ENCODE data around the gene WNT3A.
"Not testable (repeated sequence)": the region's sequence is repeated elsewhere in the genome, so short reads cannot be mapped to it uniquely, and the experiment has no call there.

Gene WNT3A

GRCh38 chr1:227975583-227976283 is 31.1 kb upstream of the WNT3A start:
- H3K27me3 Mint-ChIP-seq; H3K27ac Mint-ChIP-seq; H3K4me1 Mint-ChIP-seq (ENCODE audit: low read depth in 2 of 2); H3K4me3 Mint-ChIP-seq; H3K36me3 Mint-ChIP-seq (ENCODE audit: insufficient read depth); H3K9me3 Mint-ChIP-seq; DNase-seq; ATAC-seq (replicated peaks): not testable (repeated sequence)

GRCh38 chr1:227987181-227987580 is 19.6 kb upstream of the WNT3A start:
- DNase-seq (no peak), ATAC-seq (replicated peaks) (no peak)
- H3K9me3 Mint-ChIP-seq = no peaks in the 10 kb centered on the region
- no peak overlapping the region for H3K4me3 Mint-ChIP-seq
- H3K36me3 Mint-ChIP-seq (ENCODE audit: insufficient read depth) = no peaks in the 10 kb centered on the region
- H3K27ac Mint-ChIP-seq = no peak overlapping the region
- H3K4me1 Mint-ChIP-seq (ENCODE audit: low read depth in 2 of 2) = no peaks in the 10 kb centered on the region
- peaks cover 39 to 41% of the 10 kb centered on the region in 2 donors for H3K27me3 Mint-ChIP-seq

DNA sequence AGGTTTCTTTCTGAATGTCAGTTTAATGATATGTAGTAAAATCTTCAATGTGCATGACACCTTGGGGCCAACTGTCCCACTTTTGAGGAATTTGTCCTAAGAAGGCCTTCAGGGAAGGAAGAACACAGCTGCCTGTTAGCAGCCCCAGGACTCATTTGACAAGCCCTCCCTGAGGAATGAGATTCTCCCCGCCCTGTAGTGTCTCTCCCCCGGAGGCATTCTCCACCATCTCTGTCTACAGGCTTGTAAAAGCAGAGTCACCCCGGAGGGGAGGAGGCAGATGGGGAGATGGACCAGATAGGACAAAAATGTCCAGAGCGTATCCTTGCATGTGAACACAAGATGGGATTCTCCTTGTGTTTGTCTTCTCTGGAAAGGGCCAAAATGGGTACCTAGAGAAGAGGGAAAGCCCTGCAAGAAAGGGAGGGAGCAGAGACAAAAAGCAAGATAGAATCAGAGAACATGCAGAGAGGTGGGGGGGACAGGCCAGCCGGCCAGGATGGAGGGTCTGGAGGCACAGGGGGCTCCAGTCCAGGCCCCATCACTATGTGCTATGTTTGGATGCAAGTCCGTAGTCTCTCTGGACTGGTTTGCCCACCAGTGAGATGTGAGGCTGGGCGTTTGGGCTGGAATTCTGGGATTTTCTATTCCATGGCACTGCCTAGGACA is 12.0 kb upstream of the WNT3A start:
- no peak for DNase-seq
- H3K27me3 Mint-ChIP-seq = peaks cover 13 to 42% of the 10 kb centered on the region in 2 donors
- no peak for ATAC-seq (replicated peaks)
- no peak overlapping the region for H3K27ac Mint-ChIP-seq
- H3K4me1 Mint-ChIP-seq (ENCODE audit: low read depth in 2 of 2) = no peaks in the 10 kb centered on the region
- H3K36me3 Mint-ChIP-seq (ENCODE audit: insufficient read depth) = no peaks in the 10 kb centered on the region
- no peak overlapping the region for H3K4me3 Mint-ChIP-seq
- peaks cover 4 to 7% of the 10 kb centered on the region in 2 donors for H3K9me3 Mint-ChIP-seq

DNA sequence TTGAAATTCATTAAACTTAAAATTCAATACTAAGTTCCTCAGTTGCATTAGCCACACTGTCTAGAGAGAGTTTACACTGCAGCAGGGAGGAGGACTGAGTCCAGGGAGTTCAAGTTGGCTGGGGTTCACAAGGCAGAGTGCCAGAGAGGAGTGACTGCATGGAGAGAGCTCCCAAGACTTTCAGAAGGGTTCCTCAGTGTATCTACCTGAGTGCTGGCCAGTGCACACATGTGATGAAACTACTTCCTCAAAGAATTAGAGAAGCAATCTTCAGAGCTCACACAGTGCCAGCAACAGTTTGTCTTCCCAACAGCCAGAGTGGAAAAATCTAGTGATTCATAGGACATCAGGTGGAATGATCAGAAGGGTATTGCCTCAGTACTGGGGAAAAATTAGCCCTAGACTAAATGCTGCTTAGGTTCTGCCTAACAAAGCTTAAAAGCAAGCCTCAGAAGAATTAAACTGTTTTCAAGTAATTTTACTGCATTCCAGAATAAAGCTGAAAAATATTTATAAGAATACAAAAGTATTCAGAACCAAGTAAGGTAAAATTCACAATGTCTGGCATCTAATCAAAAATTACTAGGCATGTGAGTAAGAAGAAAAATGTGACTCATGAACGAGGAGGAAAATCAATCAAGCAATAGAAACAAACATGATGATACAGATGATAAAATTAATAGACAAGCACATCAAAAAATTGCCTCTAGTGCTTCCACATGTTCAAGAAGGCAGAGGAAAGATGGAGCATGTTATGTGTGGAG is 10.4 kb upstream of the WNT3A start:
- peaks cover 5 to 42% of the 10 kb centered on the region in 2 donors for H3K27me3 Mint-ChIP-seq
- H3K36me3 Mint-ChIP-seq (ENCODE audit: insufficient read depth) = no peaks in the 10 kb centered on the region
- ATAC-seq (replicated peaks) (no peak), DNase-seq (no peak)
- no peaks in the 10 kb centered on the region for H3K4me1 Mint-ChIP-seq (ENCODE audit: low read depth in 2 of 2)
- H3K4me3 Mint-ChIP-seq = no peak overlapping the region
- H3K9me3 Mint-ChIP-seq = peaks cover 4 to 7% of the 10 kb centered on the region in 2 donors
- H3K27ac Mint-ChIP-seq = no peak overlapping the region

DNA sequence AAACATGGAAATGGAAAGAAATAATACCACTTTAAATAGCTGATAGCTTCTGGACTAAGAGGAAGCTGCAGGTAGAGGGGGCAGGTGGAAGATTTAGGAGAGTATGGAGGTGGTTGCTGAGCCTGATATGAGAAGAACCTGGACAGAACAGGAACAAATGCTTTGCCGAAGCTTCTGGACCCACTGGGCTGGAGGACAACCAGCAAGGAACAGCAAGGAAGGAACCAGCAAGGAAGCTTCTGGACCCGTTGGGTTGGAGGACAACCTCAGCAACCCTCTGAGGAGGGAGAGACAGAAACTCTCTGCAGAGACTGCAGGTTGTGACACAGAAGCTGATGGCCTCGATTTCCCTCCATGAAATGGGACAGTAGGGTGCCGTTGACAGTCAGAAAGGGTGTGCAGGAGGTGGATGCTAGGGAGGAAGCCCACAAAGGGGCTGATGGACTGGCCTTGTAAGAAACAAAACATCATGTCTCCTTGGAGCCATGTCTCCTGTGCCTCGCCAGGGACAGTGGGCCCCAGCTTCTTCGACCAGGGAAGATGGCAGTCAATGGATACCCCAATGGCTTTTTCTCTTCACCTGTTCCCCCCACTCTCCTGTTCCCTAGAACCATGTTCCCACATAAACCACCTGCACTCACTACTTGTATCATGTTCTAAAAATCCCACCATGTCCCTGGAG is 8.3 kb upstream of the WNT3A start:
- Mint-ChIP-seq H3K27me3 (peaks cover 22 to 64% of the 10 kb centered on the region in 2 donors), H3K36me3 (ENCODE audit: insufficient read depth) (no peaks in the 10 kb centered on the region), H3K27ac (no peak overlapping the region), H3K4me1 (ENCODE audit: low read depth in 2 of 2) (no peaks in the 10 kb centered on the region), H3K9me3 (peaks cover 4 to 7% of the 10 kb centered on the region in 2 donors), H3K4me3 (no peak overlapping the region)
- DNase-seq = no peak
- no peak for ATAC-seq (replicated peaks)

GRCh38 chr1:227999056-227999930 is 7.5 kb upstream of the WNT3A start:
- Mint-ChIP-seq H3K4me1 (ENCODE audit: low read depth in 2 of 2) (peaks cover 0 to 3% of the 10 kb centered on the region in 2 donors), H3K9me3 (peaks cover 4 to 7% of the 10 kb centered on the region in 2 donors), H3K27ac (no peak overlapping the region), H3K4me3 (no peak overlapping the region), H3K27me3 (peaks cover 30 to 71% of the 10 kb centered on the region in 2 donors), H3K36me3 (ENCODE audit: insufficient read depth) (no peaks in the 10 kb centered on the region)
- ATAC-seq (replicated peaks) (peak; percentile 97), DNase-seq (peak; percentile 54 to 61 (median 56))

DNA sequence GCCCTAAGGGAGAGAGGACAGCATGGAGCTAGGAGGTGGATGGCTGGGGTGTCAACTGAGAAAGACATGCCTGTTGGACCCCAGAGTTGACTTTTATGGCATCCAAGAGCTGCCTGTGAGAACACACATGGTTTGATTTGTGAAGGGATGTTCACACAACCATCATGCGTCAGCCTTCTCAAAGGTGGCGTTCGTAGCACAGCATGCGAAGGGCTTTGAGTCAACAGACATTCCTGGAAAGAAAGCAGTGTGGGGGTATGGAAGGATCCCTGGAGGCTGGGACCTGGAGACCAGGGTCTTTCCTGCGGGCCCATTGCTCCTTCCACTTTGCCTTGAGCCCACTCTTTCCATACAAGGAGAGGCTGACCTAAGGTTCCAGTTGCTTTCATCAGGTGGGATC is 6.4 kb upstream of the WNT3A start:
- peaks cover 40 to 74% of the 10 kb centered on the region in 2 donors for H3K27me3 Mint-ChIP-seq

GRCh38 chr1:228000836-228001563 is 5.8 kb upstream of the WNT3A start:
- no peak for DNase-seq
- peaks cover 46 to 80% of the 10 kb centered on the region in 2 donors for H3K27me3 Mint-ChIP-seq
- ATAC-seq (replicated peaks) = no peak
- no peak overlapping the region for H3K27ac Mint-ChIP-seq
- H3K36me3 Mint-ChIP-seq (ENCODE audit: insufficient read depth) = no peaks in the 10 kb centered on the region
- H3K4me3 Mint-ChIP-seq = no peak overlapping the region
- H3K4me1 Mint-ChIP-seq (ENCODE audit: low read depth in 2 of 2) = peaks cover 0 to 5% of the 10 kb centered on the region in 2 donors
- H3K9me3 Mint-ChIP-seq = peaks cover 4 to 7% of the 10 kb centered on the region in 2 donors

More for the DNA sequence above, 6.4 kb upstream of the WNT3A start:
- Mint-ChIP-seq H3K27ac (no peak overlapping the region), H3K36me3 (ENCODE audit: insufficient read depth) (no peaks in the 10 kb centered on the region), H3K4me3 (no peak overlapping the region), H3K4me1 (ENCODE audit: low read depth in 2 of 2) (peaks cover 0 to 5% of the 10 kb centered on the region in 2 donors), H3K9me3 (peaks cover 4 to 7% of the 10 kb centered on the region in 2 donors)
- DNase-seq = no peak
- no peak for ATAC-seq (replicated peaks)

GRCh38 chr1:228001738-228002535 is 4.9 kb upstream of the WNT3A start:
- DNase-seq = no peak
- Mint-ChIP-seq H3K4me3 (no peak overlapping the region), H3K9me3 (peaks cover 4 to 7% of the 10 kb centered on the region in 2 donors), H3K27me3 (peaks cover 49 to 83% of the 10 kb centered on the region in 2 donors), H3K4me1 (ENCODE audit: low read depth in 2 of 2) (peaks cover 0 to 5% of the 10 kb centered on the region in 2 donors), H3K36me3 (ENCODE audit: insufficient read depth) (no peaks in the 10 kb centered on the region), H3K27ac (no peak overlapping the region)
- ATAC-seq (replicated peaks) = no peak

DNA sequence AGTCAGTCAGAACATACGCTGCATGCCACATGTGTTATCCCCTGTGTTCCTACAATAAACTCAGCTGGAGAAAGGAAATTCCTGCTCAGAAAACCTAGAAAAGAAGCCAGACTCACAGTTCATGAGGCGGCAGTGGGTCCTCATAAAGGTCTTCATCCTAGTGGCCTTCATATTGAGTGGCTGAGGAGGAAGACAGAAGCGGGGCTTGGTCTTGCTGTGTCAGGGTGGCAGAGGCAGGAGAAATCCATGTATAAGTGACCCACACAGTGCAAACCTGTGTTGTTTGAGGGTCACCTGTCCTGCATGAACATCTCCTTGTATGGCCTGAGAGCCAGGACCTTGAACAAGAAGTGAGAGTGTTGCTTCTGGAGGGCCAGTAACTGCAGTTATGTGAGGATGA is 4.0 kb upstream of the WNT3A start:
- H3K27me3 Mint-ChIP-seq = peaks cover 55 to 82% of the 10 kb centered on the region in 2 donors
- ATAC-seq (replicated peaks) = no peak
- no peak overlapping the region for H3K27ac Mint-ChIP-seq
- no peak for DNase-seq
- no peak overlapping the region for H3K4me3 Mint-ChIP-seq
- H3K4me1 Mint-ChIP-seq (ENCODE audit: low read depth in 2 of 2) = peaks cover 0 to 5% of the 10 kb centered on the region in 2 donors
- H3K36me3 Mint-ChIP-seq (ENCODE audit: insufficient read depth) = no peaks in the 10 kb centered on the region
- H3K9me3 Mint-ChIP-seq = peaks cover 4 to 7% of the 10 kb centered on the region in 2 donors

- DNase-seq (no peak), ATAC-seq (replicated peaks) (no peak)
- no peaks in the 10 kb centered on the region for H3K9me3 Mint-ChIP-seq
- H3K27ac Mint-ChIP-seq = no peak overlapping the region
- H3K27me3 Mint-ChIP-seq = peaks cover 58 to 78% of the 10 kb centered on the region in 2 donors
- H3K4me1 Mint-ChIP-seq (ENCODE audit: low read depth in 2 of 2) = peaks cover 0 to 5% of the 10 kb centered on the region in 2 donors
- H3K36me3 Mint-ChIP-seq (ENCODE audit: insufficient read depth) = no peaks in the 10 kb centered on the region
- H3K4me3 Mint-ChIP-seq = no peak overlapping the region
These were observed 3.1 kb upstream of the WNT3A start for GRCh38 chr1:228003461-228004330.
